Osteocyte (in vitro differentiated cells): ENCODE measurements around the gene DTWD2. TPM values are rescaled to one million over a fixed set of nuclear protein-coding genes. Genes with fewer than 3 reads are reported as not detected.
"Not testable (repeated sequence)": the region's sequence is repeated elsewhere in the genome, so short reads cannot be mapped to it uniquely, and the experiment has no call there.

Experiments used
- DNase-seq: peaks from one replicate; pipeline ENCODE4 v3.0.0; 2021; ENCODE audit warnings: mixed read lengths; ENCODE audit not compliant: unreplicated experiment; ENCODE audit errors: extremely low spot score
- H3K27ac Mint-ChIP-seq: one replicate; pipeline ENCODE4 v1.8.0; 2021; ENCODE audit warnings: mild to moderate bottlenecking, mixed read lengths; ENCODE audit not compliant: unreplicated experiment
- H3K27me3 Mint-ChIP-seq: one replicate; pipeline ENCODE4 v1.8.0; 2021; ENCODE audit warnings: mixed read lengths; ENCODE audit not compliant: unreplicated experiment
- H3K36me3 Mint-ChIP-seq: one replicate; pipeline ENCODE4 v1.8.0; 2021; ENCODE audit warnings: mixed read lengths; ENCODE audit not compliant: unreplicated experiment
- H3K4me1 Mint-ChIP-seq: one replicate; pipeline ENCODE4 v1.8.0; 2021; ENCODE audit warnings: mixed read lengths; ENCODE audit not compliant: unreplicated experiment
- H3K4me3 Mint-ChIP-seq: one replicate; pipeline ENCODE4 v1.8.0; 2021; ENCODE audit warnings: mild to moderate bottlenecking, moderate library complexity, mixed read lengths; ENCODE audit not compliant: unreplicated experiment
- H3K9me3 Mint-ChIP-seq: one replicate; pipeline ENCODE4 v1.8.0; 2021; ENCODE audit warnings: mixed read lengths; ENCODE audit not compliant: unreplicated experiment
- total RNA-seq: library from RNA; stranded (reverse); gene quantifications from 2 replicates; pipeline ENCODE4 v1.2.1, GENCODE V29; 2021
- TF ChIP-seq, protein P1 (sequence below): fragments of 200-600 bp; sonication (generic); IDR thresholded peaks from 2 replicates; pipeline ENCODE4 v1.5.0; 2021; ENCODE audit warnings: antibody characterized with exemption, mild to moderate bottlenecking, moderate library complexity

The DTWD2 gene
- total RNA-seq, 1 donor from 2014 or later: 5.8 TPM

DNA sequence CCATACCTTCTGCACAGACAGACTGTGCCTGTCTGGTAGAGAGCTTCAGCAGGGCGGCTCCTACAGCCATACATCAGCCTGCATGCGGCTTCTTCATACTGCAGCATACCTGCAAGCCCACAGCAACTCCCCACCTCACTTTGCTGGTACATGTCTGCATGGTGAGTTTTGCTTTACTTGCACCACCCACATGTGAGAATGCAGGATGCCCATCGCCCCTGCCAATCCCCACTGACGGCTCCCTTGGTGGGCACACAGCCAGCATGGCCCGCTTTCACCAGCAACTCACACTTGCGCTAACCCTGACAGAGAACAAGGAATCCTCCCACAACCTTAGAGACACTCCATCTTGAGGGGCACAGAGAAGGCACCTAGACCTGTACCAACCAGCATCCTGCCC is 114.9 kb downstream of the DTWD2 start:
- H3K36me3 Mint-ChIP-seq: peaks cover 13% of the 10 kb centered on the region
- peaks cover 37% of the 10 kb centered on the region for H3K9me3 Mint-ChIP-seq
- no peak for DNase-seq
- H3K4me1 Mint-ChIP-seq: no peaks in the 10 kb centered on the region
- no peaks in the 10 kb centered on the region for H3K27me3 Mint-ChIP-seq
- H3K27ac Mint-ChIP-seq: no peak overlapping the region
- no peak overlapping the region for H3K4me3 Mint-ChIP-seq
- TF ChIP-seq, protein P1, sequence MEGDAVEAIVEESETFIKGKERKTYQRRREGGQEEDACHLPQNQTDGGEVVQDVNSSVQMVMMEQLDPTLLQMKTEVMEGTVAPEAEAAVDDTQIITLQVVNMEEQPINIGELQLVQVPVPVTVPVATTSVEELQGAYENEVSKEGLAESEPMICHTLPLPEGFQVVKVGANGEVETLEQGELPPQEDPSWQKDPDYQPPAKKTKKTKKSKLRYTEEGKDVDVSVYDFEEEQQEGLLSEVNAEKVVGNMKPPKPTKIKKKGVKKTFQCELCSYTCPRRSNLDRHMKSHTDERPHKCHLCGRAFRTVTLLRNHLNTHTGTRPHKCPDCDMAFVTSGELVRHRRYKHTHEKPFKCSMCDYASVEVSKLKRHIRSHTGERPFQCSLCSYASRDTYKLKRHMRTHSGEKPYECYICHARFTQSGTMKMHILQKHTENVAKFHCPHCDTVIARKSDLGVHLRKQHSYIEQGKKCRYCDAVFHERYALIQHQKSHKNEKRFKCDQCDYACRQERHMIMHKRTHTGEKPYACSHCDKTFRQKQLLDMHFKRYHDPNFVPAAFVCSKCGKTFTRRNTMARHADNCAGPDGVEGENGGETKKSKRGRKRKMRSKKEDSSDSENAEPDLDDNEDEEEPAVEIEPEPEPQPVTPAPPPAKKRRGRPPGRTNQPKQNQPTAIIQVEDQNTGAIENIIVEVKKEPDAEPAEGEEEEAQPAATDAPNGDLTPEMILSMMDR: no peak

DNA sequence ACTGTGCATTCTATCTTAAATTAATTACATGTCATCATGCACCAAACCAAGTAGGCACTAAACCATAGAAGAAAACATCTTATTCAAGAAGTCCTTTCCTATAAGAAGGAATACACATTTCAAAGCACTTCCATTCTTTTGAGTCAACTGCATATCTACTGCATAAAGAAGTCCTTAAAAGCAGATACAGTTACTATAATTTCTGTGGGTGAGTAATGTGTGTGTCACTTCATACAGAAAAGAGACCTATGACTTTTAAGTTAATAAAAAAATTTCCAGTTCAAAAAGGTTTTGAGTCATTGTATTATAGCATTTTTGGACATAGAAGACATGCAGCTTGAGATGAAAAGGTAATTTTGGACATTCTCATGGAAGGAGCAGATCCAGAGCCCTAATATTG is 125.0 kb downstream of the DTWD2 start:
- no peak for DNase-seq
- TF ChIP-seq, protein P1: no peak
- Mint-ChIP-seq H3K27ac (no peak overlapping the region), H3K9me3 (no peaks in the 10 kb centered on the region), H3K27me3 (no peaks in the 10 kb centered on the region), H3K36me3 (no peaks in the 10 kb centered on the region), H3K4me1 (no peaks in the 10 kb centered on the region), H3K4me3 (no peak overlapping the region)

DNA sequence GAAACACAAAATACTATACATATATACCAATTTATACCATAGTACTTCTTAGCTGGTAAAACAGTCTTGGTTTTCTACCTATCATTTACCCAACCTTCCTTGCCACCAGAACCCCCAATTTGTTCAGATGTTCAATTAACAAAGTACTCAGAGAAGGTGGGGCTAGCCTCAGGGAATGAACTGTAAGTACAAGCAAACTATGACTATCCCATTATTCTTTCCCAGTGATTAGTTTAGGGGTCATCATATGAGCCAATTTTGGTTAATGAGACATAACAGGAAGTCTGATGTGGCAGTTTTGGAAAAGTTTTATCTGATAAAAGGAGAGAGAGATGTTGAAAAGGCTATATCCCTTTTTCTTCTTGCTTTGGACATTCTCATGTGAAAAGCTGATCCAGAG is 125.8 kb downstream of the DTWD2 start:
- DNase-seq: no peak
- no peaks in the 10 kb centered on the region for H3K27me3 Mint-ChIP-seq
- no peak overlapping the region for H3K4me3 Mint-ChIP-seq
- no peak overlapping the region for H3K27ac Mint-ChIP-seq
- no peaks in the 10 kb centered on the region for H3K36me3 Mint-ChIP-seq
- H3K4me1 Mint-ChIP-seq: no peaks in the 10 kb centered on the region
- H3K9me3 Mint-ChIP-seq: no peaks in the 10 kb centered on the region
- TF ChIP-seq, protein P1: no peak

DNA sequence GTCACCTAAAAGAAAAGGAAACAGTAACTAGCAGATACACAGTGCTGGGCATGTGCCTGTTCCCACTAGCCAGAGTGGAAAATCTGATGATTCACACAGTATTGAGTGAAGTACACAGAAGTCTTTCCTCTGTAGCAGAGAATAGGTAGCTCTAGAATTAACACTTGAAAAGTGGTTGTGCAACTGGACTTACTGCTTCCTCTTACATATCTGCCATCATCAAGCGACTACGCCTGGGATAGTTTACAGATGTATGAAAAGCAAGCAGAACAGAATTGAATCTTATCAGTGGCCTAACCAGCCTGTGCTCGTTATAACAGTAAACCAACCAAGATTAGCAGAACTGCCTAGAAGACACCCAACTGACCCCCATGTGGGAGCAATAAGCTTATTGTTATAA is 130.6 kb downstream of the DTWD2 start:
- TF ChIP-seq, protein P1: no peak
- no peak for DNase-seq

DNA sequence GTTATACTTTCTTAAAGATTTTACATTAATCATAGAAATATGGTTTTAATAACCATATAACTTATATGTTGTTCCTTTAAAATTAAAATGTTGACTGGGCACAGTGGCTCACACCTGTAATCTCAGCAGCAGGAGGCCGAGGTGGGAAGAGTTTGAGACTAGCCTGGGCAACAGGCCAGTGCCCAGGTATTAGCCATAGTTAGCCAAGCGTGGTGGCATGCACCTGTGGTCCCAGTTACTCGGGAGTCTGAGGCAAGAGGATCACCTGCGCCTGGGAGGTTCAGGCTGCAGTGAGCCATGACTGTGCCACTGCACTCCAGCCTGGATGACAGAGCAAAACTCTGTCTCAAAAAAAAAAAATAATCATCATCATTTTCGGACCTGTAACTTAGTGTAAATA is 133.5 kb downstream of the DTWD2 start:
- TF ChIP-seq, protein P1: no peak
- Mint-ChIP-seq H3K27me3 (no peaks in the 10 kb centered on the region), H3K36me3 (peaks cover 6% of the 10 kb centered on the region), H3K4me3 (no peak overlapping the region), H3K4me1 (no peaks in the 10 kb centered on the region), H3K27ac (no peak overlapping the region), H3K9me3 (peaks cover 9% of the 10 kb centered on the region)
- no peak for DNase-seq

More for the DNA sequence above, 130.6 kb downstream of the DTWD2 start:
- Mint-ChIP-seq H3K9me3 (no peaks in the 10 kb centered on the region), H3K4me3 (no peak overlapping the region), H3K4me1 (no peaks in the 10 kb centered on the region), H3K36me3 (no peaks in the 10 kb centered on the region), H3K27me3 (no peaks in the 10 kb centered on the region), H3K27ac (no peak overlapping the region)

DNA sequence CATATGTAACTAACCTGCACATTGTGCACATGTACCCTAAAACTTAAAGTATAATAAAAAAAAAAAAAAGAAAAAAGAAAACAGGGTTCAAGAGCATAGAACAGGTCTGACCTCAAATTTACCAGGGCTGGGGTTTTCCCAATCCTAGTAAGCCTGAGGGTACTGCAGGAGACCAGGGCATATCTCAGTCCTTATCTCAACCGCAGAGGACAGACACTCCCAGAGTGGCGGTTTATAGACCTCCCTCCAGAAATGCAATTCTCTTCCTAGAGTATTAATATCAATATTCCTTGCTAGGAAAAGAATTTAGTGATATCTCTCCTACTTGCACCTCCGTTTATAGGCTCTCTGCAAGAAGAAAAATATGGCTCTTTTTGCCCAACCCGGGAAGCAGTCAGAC is 136.6 kb downstream of the DTWD2 start:
- not testable (repeated sequence) for H3K4me3 Mint-ChIP-seq, H3K9me3 Mint-ChIP-seq, H3K36me3 Mint-ChIP-seq

DNA sequence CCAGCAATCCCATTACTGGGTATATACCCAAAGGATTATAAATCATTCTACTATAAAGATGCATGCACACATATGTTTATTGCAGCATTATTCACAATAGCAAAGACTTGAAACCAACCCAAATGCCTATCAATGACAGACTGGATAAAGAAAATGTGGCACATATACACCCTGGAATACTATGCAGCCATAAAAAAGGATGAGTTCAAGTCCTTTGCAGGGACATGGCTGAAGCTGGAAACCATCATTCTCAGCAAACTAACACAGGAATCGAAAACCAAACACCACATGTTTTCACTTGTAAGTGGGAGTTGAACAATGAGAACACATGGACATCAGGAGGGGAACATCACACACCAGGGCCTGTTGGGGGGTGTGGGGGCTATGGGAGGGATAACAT is 138.8 kb downstream of the DTWD2 start:
- not testable (repeated sequence) for H3K27me3 Mint-ChIP-seq, H3K9me3 Mint-ChIP-seq, H3K36me3 Mint-ChIP-seq, DNase-seq, H3K4me1 Mint-ChIP-seq, H3K27ac Mint-ChIP-seq, H3K4me3 Mint-ChIP-seq

More for the DNA sequence above, 136.6 kb downstream of the DTWD2 start:
- DNase-seq, H3K27me3 Mint-ChIP-seq, H3K27ac Mint-ChIP-seq, H3K4me1 Mint-ChIP-seq: not testable (repeated sequence)
